T-cell (primary cell): ENCODE measurements around the gene DMRTC2. TPM values are rescaled to one million over a fixed set of nuclear protein-coding genes. Genes with fewer than 3 reads are reported as not detected.
A peak's percentile ranks its signal among the peaks of the same experiment; 100 is the strongest.
"Not testable (repeated sequence)": the region's sequence is repeated elsewhere in the genome, so short reads cannot be mapped to it uniquely, and the experiment has no call there.

ENCODE experiments used
- ATAC-seq, 4 experiments: fragments of 200-7000 bp in 3 of 4; fragments of 150-1000 bp in 1 of 4; cut with Tn5 transposase; replicated peaks in 1 of 4; 1 replicate in 3 of 4; 2 replicates in 1 of 4; pipeline ENCODE4 v1.10.0; 2021; ENCODE audit warnings: moderate library complexity in 3 of 4, mild to moderate bottlenecking in 2 of 4, moderate number of reproducible peaks in 1 of 4
- CTCF ChIA-PET, 2 donors: fragments of 300-600 bp; sonication (Branson Sonifier 250); formaldehyde crosslinking; loops; one replicate each; lab custom pipeline; 2022; ENCODE audit warnings: antibody characterized with exemption in 2 of 2; lab: Charles Lee
- POLR2A ChIA-PET, 2 donors: fragments of 300-600 bp; sonication (Branson Sonifier 250); formaldehyde crosslinking; loops; one replicate each; lab custom pipeline; 2022; ENCODE audit warnings: antibody characterized with exemption in 2 of 2; lab: Charles Lee
- DNase-seq, 35 experiments: peaks; one replicate each; pipeline versions ENCODE4 v3.0.0 to v3.0.0-alpha.2; 2013 to 2023
- H3K27ac ChIP-seq: one replicate; pipeline ENCODE4 v1.5.1; 2013; ENCODE audit warnings: low read length
- H3K27me3 ChIP-seq, 2 experiments: replicated peaks in 1 of 2; 1 replicate in 1 of 2; 2 replicates in 1 of 2; pipeline versions ENCODE4 v1.6.1 to v1.7.0; 2013; ENCODE audit warnings: low read length in 1 of 2, mixed read lengths in 1 of 2; ENCODE audit not compliant: control insufficient read depth in 2 of 2, insufficient read depth in 2 of 2; ENCODE audit errors: extremely low read depth in 1 of 2
- H3K36me3 ChIP-seq, 2 donors: 1 replicate in 1 of 2; 2 replicates in 1 of 2; pipeline versions ENCODE4 v1.6.1 to v1.7.0; 2013; ENCODE audit warnings: low read length in 1 of 2; ENCODE audit not compliant: control insufficient read depth in 2 of 2, insufficient read depth in 1 of 2; ENCODE audit errors: extremely low read depth in 1 of 2
- H3K4me1 ChIP-seq, 2 experiments: 1 replicate in 1 of 2; 2 replicates in 1 of 2; pipeline versions ENCODE4 v1.6.1 to v1.7.0; 2013; ENCODE audit warnings: low read length in 2 of 2, mixed read lengths in 1 of 2; ENCODE audit not compliant: insufficient read depth in 2 of 2, control insufficient read depth in 1 of 2; ENCODE audit errors: extremely low read depth in 1 of 2
- H3K4me3 ChIP-seq, 2 donors: 1 replicate in 1 of 2; 2 replicates in 1 of 2; pipeline versions ENCODE4 v1.5.1 to v1.7.0; 2013; ENCODE audit warnings: mild to moderate bottlenecking in 2 of 2, low read length in 1 of 2, moderate library complexity in 1 of 2; ENCODE audit not compliant: control insufficient read depth in 1 of 2; ENCODE audit errors: extremely low read depth in 1 of 2
- H3K9me3 ChIP-seq: 2 replicates; pipeline ENCODE4 v1.7.0; 2013
- H3K27ac Mint-ChIP-seq, 2 donors: one replicate each; pipeline ENCODE4 v1.8.0; 2020 to 2021; ENCODE audit warnings: mild to moderate bottlenecking in 2 of 2, mixed read lengths in 2 of 2
- H3K27me3 Mint-ChIP-seq, 2 donors: one replicate each; pipeline ENCODE4 v1.8.0; 2021 to 2022; ENCODE audit warnings: mixed read lengths in 2 of 2
- H3K36me3 Mint-ChIP-seq: one replicate; pipeline ENCODE4 v1.8.0; 2021; ENCODE audit warnings: mixed read lengths
- H3K4me1 Mint-ChIP-seq, 3 donors: one replicate each; pipeline ENCODE4 v1.8.0; 2020 to 2022; ENCODE audit warnings: mixed read lengths in 3 of 3, mild to moderate bottlenecking in 1 of 3
- H3K4me3 Mint-ChIP-seq, 3 donors: one replicate each; pipeline ENCODE4 v1.8.0; 2020 to 2022; ENCODE audit warnings: mild to moderate bottlenecking in 3 of 3, mixed read lengths in 3 of 3, moderate library complexity in 3 of 3
- H3K9me3 Mint-ChIP-seq, 3 donors: one replicate each; pipeline ENCODE4 v1.8.0; 2020 to 2022; ENCODE audit warnings: mixed read lengths in 3 of 3
- WGBS: methylation state at CpG from one replicate; pipeline ENCODE4 v1.1.5; 2013; ENCODE audit warnings: missing lambda C conversion rate; ENCODE audit not compliant: insufficient coverage; 5-methylcytosine and 5-hydroxymethylcytosine counted together
- total RNA-seq, 35 experiments: library from RNA in 6 of 35; stranded (reverse) in 6 of 35; fragments of 120-200 nt in 1 of 35; gene quantifications; one replicate each; pipeline versions ENCODE4 v1.2.1 to v1.2.4 and lab custom pipeline; 2013 to 2026

The DMRTC2 gene
- total RNA-seq, 5 donors from 2014 or later (not counting 1 experiment from before 2014, with no cell fraction given): not detected

- H3K27me3 ChIP-seq: no peaks in the 10 kb centered on the region
- no peaks in the 10 kb centered on the region for H3K9me3 ChIP-seq
- H3K4me3 ChIP-seq: no peak overlapping the region
- peak overlapping the region; percentile 89 for H3K27ac Mint-ChIP-seq
- peaks cover 57 to 83% (median 72%) of the 10 kb centered on the region in 3 donors for H3K4me1 Mint-ChIP-seq
- H3K9me3 Mint-ChIP-seq: no peaks in the 10 kb centered on the region
- H3K27me3 Mint-ChIP-seq: no peaks in the 10 kb centered on the region
- CTCF ChIA-PET: interaction anchor here (0.6 to 2.1 kb wide), 3 partner anchors 10 to 571 kb away, joined by 4 to 15 read pairs (median 8); partner anchors contain the start of gene RPS19 (in 1 of the 2)
- peaks cover 62 to 97% of the 10 kb centered on the region in 2 experiments for H3K4me1 ChIP-seq
- H3K4me3 Mint-ChIP-seq: peak overlapping the region in 1 of 3 donors; percentile 44
- H3K36me3 ChIP-seq: peaks cover 21 to 34% of the 10 kb centered on the region in 2 donors
- no peak for DNase-seq
- POLR2A ChIA-PET: interaction anchor here in 1 of 2 donors (0.5 kb wide), 1 partner anchor 29 kb away, joined by 3 read pairs; no protein-coding TSS in a partner anchor
- no peak for ATAC-seq
- H3K36me3 Mint-ChIP-seq: peaks cover 28% of the 10 kb centered on the region
- no CpG with 5 or more reads among the region's 3 CpGs for WGBS
- H3K27ac ChIP-seq: peak overlapping the region; percentile 81
These were observed 25.6 kb downstream of the DMRTC2 start for GRCh38 chr19:41870401-41870873.

GRCh38 chr19:41871573-41872383 lies 26.9 kb downstream of the DMRTC2 start:
- Mint-ChIP-seq H3K4me3 (peak overlapping the region; percentile 54 to 88 (median 69)), H3K36me3 (peaks cover 24% of the 10 kb centered on the region), H3K4me1 (peaks cover 60 to 86% (median 76%) of the 10 kb centered on the region in 3 donors), H3K27me3 (no peaks in the 10 kb centered on the region), H3K9me3 (no peaks in the 10 kb centered on the region), H3K27ac (peak overlapping the region; percentile 99)
- DNase-seq (peak; percentile 48 to 83 (median 59)), ATAC-seq (peak; percentile 50 to 68 (median 64))
- Histone ChIP-seq H3K27me3 (no peaks in the 10 kb centered on the region), H3K4me3 (no peak overlapping the region), H3K36me3 (peaks cover 21 to 34% of the 10 kb centered on the region in 2 donors), H3K4me1 (peaks cover 70 to 100% of the 10 kb centered on the region in 2 experiments), H3K9me3 (no peaks in the 10 kb centered on the region), H3K27ac (peak overlapping the region; percentile 81)
- POLR2A ChIA-PET: interaction anchor here in 1 of 2 donors (0.6 kb wide), 1 partner anchor 9 kb away, joined by 9 read pairs; no protein-coding TSS in a partner anchor
- CTCF ChIA-PET: interaction anchor here (1.3 to 2.1 kb wide), 3 partner anchors 12 to 16 kb away, joined by 3 to 15 read pairs (median 4); partner anchors contain the start of gene RPS19 (in 1 of the 2)
- WGBS: 10% methylated on average over 10 of the region's 16 CpGs

DNA sequence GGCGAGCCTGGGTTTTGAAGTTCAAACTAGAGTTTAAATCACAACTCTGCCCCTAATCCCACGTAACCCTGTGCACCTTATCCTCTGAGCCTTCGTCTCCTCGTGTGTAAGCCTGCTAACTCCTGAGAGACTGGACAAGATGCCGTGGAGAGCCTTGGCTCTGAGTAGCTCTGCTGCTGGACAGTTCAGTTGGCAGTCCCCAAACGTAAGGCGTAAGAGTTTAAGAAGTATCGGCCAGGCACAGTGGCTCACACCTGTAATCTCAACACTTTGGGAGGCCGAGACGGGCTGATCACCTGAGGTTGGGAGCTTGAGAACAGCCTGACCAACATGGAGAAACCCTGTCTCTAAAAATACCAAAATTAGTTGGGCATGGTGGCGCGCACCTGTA lies 27.5 kb downstream of the DMRTC2 start:
- peaks cover 24% of the 10 kb centered on the region for H3K36me3 Mint-ChIP-seq
- ATAC-seq (no peak), DNase-seq (no peak)
- Histone ChIP-seq H3K27me3 (no peaks in the 10 kb centered on the region), H3K4me3 (no peak overlapping the region), H3K36me3 (peaks cover 21 to 31% of the 10 kb centered on the region in 2 donors), H3K27ac (peak overlapping the region; percentile 81), H3K4me1 (peaks cover 76 to 100% of the 10 kb centered on the region in 2 experiments), H3K9me3 (no peaks in the 10 kb centered on the region)
- peak overlapping the region in 1 of 3 donors; percentile 88 for H3K4me3 Mint-ChIP-seq
- ChIA-PET POLR2A (interaction anchor here in 1 of 2 donors (0.6 kb wide), 1 partner anchor 8 kb away, joined by 9 read pairs; no protein-coding TSS in a partner anchor), CTCF (interaction anchor here (0.8 to 3.4 kb wide), 5 partner anchors 15 to 74 kb away, joined by 3 to 37 read pairs (median 7); no protein-coding TSS in a partner anchor)
- no peaks in the 10 kb centered on the region for H3K9me3 Mint-ChIP-seq
- H3K27ac Mint-ChIP-seq: peak overlapping the region; percentile 84 to 99
- H3K4me1 Mint-ChIP-seq: peaks cover 64 to 90% (median 82%) of the 10 kb centered on the region in 3 donors
- H3K27me3 Mint-ChIP-seq: no peaks in the 10 kb centered on the region
- WGBS: 72% methylated on average over 7 of the region's 12 CpGs

GRCh38 chr19:41872775-41873647 lies 28.2 kb downstream of the DMRTC2 start:
- 28% methylated on average over 10 of the region's 18 CpGs for WGBS
- CTCF ChIA-PET: interaction anchor here (0.6 to 3.4 kb wide), 7 partner anchors 11 to 73 kb away, joined by 3 to 37 read pairs (median 4); partner anchors contain the start of gene RPS19 (in 1 of the 2)
- no peaks in the 10 kb centered on the region for H3K9me3 Mint-ChIP-seq

GRCh38 chr19:41875973-41876372 lies 31.1 kb downstream of the DMRTC2 start:
- not testable (repeated sequence) for H3K27me3 ChIP-seq, H3K36me3 ChIP-seq, H3K36me3 Mint-ChIP-seq, H3K27me3 Mint-ChIP-seq, DNase-seq, ATAC-seq, H3K9me3 Mint-ChIP-seq, H3K9me3 ChIP-seq
- POLR2A ChIA-PET: interaction anchor here (0.6 to 1.9 kb wide), 11 partner anchors 8 to 75 kb away, joined by 3 to 12 read pairs (median 5); partner anchors contain the start of gene RPS19 (in 2 of the 2)
- Mint-ChIP-seq H3K4me1 (peaks cover 78 to 91% (median 86%) of the 10 kb centered on the region in 3 donors), H3K4me3 (peak overlapping the region; percentile 65 to 73 (median 66)), H3K27ac (peak overlapping the region; percentile 98 to 100)
- 48% methylated on average over 3 of the region's 3 CpGs for WGBS
- Histone ChIP-seq H3K4me1 (peaks cover 73 to 100% of the 10 kb centered on the region in 2 experiments), H3K27ac (peak overlapping the region; percentile 93), H3K4me3 (peak overlapping the region in 1 of 2 donors; percentile 13)
- CTCF ChIA-PET: interaction anchor here in 1 of 2 donors (0.6 to 3.4 kb wide), 13 partner anchors 8 to 83 kb away, joined by 3 to 37 read pairs (median 5); partner anchors contain the start of genes RABAC1 and RPS19

More at GRCh38 chr19:41872775-41873647, 28.2 kb downstream of the DMRTC2 start:
- Histone ChIP-seq H3K27ac (peak overlapping the region; percentile 81), H3K4me1 (peaks cover 80 to 100% of the 10 kb centered on the region in 2 experiments), H3K4me3 (no peak overlapping the region), H3K36me3 (peaks cover 19 to 25% of the 10 kb centered on the region in 2 donors), H3K9me3 (no peaks in the 10 kb centered on the region), H3K27me3 (no peaks in the 10 kb centered on the region)
- Mint-ChIP-seq H3K4me3 (peak overlapping the region in 2 of 3 donors; percentile 31 to 88), H3K4me1 (peaks cover 65 to 90% (median 85%) of the 10 kb centered on the region in 3 donors), H3K27me3 (no peaks in the 10 kb centered on the region), H3K36me3 (peaks cover 20% of the 10 kb centered on the region), H3K27ac (peak overlapping the region; percentile 86 to 99)
- DNase-seq: peak in 33 of 35 experiments; percentile 36 to 79 (median 60)
- ATAC-seq: no peak
- POLR2A ChIA-PET: interaction anchor here (0.8 kb wide), 2 partner anchors 14 to 17 kb away, joined by 3 read pairs; no protein-coding TSS in a partner anchor
